GM20431 (cell line): ENCODE data around the gene SYT2.
"Not testable (repeated sequence)": the region's sequence is repeated elsewhere in the genome, so short reads cannot be mapped to it uniquely, and the experiment has no call there.

Experiments used
- in situ Hi-C: fragments of 300-500 bp; cut with MseI, MboI; formaldehyde crosslinking; loops from one replicate; pipeline ENCODE4 v1.15.0; 2020; ENCODE audit warnings: low sequenced_read_pairs; ENCODE audit not compliant: unreplicated experiment

Gene SYT2

DNA sequence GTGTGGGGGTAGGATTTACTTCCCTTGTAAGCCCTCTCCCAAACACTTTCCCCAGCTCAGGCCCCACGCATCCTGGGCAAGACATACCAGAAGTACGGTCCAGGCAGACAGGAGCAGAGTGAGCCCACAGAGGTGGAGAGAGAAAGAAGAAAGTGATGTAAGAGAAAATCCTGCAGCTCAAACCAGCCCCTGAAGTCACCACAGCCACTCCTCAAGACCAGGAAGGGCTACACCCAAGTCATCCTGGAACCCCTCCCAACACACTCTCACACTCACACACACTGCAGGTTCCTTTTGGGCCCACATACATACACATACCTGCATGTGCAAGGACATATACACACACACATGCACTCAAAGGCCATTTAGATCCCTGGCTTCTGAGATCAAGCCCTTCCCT is 106.8 kb downstream of the SYT2 start:
- in situ Hi-C loops: no loop called here

DNA sequence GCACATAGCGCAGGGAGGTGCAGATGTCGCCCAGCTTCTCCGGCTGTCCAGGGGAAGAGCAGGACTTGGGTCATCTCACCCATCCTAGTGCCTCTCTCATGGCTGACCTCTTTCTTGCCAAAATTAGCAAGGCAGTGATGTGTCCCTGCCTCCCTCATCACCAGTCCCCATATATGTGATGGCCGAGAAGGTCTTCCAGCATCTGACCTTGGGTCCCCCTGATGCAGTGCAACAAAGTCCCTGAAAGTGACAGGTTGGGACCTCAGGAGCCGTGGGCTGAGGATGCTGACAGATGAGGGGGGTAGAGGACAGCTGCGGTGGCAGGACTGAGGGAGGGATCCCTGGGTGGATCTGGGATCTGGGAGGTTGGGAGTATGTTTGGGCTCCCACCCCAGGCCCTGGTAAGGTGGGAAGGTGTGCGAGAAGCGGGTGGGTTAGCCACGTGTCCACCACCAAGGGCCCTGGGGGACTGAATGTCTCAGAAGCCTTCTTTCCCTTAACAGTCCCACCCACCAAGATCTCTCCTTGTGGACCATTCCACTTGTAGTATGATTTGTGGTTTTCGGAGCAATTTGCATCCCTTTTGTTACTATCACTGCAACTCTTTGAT is 109.7 kb downstream of the SYT2 start:
- in situ Hi-C loops: no loop called here

DNA sequence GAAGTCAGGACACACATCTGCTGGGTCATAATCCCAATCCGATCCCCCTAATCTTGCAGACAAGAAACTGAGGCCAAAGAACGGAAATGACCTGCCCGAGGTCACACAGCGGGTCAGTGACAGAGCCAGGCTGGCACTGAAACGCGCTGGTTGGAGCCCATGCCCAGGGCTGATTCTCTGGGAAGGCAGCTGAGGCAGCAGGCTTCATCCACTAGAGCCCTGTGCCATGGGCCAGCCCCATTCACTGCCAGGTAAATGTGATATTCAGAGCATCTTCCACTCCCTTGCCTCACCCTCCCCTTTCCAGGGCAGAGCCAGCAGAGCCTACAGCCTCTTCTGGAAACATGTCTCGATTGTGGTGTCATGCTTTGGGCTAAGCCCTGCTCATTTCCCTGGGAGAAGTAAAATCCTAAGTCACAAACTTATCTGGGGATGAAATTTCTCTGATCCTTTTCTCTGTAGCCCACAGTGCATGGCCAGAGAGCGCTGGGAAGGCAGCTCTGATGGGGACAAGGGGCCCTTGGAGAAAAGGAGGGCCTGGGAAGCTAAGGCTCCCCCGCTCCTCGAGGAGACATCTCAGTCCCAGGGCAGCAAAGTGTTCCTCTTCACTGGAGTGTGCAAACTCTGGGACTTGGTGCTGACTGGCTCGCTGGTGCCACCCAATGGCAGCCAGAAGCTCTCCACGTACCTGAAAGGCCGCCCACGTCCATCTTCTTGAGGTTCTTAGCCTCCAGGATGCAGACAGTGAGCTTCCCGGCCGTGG is 110.4 kb downstream of the SYT2 start:
- in situ Hi-C loops: no loop called here

DNA sequence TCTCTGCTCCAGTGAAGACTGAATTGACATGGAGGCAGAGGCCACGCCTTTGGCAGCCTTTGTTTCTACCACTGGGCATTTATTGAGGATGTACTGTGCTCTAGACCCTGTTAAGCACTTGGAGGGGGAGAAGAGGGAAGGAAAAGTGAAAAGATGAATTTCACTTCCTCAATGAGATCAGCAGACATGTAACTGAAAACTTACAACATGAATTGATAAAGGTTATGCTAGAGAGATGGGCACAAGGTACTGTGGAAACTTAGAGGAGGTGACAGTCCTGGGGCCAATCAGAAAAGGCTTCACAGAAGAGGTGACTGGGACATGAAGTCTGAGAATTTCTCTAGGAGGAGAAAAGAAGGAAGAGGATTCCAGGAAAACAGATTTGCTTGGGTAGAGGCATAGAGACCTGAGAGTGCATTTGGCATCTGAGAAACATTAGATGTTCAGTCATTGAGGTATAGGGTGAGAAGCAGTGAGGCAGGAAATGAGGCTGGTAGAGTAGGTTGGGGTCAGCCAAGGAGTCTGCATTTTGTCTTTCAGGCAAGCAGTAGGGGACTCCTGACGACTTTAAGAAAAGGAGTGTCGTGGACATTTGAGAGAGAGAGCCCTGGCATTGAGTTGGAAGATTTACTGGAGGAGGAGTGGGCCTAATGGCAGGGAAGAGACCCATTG is 113.0 kb downstream of the SYT2 start:
- in situ Hi-C loops: no loop called here

DNA sequence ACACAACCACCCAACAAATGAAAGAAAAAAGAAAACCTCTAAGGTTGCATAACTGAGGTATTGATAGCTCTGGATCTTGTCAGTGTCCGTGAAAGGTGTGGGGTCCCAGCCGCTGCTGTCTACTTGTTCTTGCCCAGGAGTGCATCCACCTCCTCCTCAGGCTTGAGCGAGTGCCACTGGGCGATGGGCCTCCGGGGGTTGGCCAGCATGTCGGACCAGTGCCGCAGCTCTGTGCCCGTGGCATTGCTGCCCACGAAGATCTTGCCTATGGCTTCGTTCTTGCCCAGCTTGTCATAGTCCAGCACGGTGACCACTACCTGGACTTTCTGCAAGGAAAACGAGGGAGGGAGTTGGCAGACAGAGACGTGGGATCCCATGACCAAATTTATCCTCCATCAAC is 113.6 kb downstream of the SYT2 start:
- in situ Hi-C loops: no loop called here

DNA sequence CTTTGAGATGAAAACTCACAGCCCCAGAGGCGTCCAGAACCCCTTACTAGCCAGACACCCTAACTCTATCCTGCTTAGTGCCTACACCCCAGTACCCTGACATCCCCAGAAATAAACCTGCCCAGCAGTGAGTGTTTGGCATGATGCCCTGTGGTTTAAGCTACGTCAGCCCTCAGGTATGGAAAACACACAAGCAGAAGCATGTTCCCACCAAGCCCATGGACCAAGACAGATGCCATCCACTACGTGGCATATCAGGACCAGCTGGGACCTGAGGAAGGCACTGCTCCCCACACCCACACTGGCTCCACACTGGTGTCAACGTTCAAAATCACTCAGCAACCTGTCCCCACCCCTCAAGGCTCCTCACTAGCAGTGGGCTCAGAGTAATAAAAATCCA is 116.4 kb downstream of the SYT2 start:
- in situ Hi-C loops: no loop called here

DNA sequence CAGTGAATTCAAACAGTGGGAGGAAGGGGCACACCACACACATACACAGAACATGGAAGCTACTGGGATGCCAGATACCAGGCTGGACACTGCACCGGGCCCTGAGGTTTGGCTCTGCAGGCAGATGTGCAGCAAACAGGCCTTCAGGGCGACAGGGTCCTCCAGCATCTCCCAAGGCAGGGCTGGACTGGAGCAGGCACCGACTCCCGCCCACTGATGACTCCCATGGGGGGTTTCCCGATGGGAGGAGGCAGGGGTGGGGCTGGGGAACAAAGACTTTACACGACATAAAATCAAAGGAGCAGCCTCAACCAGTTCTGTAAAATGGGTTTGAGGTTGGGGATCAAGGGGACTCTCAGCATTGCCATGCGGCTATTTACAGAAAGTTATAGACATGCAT is 118.1 kb downstream of the SYT2 start:
- in situ Hi-C loops: no loop called here

DNA sequence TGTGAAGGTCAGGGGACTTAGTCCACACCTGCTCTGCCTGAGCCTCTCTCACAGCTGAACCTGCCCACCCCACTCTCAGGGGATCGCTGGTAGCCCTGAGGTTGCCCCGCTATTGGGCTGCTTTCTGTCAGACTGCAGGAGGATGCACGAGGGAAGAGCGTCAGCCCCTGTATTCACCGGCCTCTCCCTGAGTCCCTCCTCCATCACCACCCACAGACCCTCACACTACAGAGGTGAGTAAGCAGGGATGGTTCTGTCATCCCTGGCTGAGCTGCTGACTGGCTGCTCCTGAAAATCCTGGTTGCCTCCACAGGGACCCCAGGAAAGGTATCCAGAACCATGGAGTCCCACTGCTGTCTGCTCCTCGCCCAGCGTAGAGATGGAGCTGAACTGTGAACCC is 118.7 kb downstream of the SYT2 start:
- in situ Hi-C loops: no loop called here

DNA sequence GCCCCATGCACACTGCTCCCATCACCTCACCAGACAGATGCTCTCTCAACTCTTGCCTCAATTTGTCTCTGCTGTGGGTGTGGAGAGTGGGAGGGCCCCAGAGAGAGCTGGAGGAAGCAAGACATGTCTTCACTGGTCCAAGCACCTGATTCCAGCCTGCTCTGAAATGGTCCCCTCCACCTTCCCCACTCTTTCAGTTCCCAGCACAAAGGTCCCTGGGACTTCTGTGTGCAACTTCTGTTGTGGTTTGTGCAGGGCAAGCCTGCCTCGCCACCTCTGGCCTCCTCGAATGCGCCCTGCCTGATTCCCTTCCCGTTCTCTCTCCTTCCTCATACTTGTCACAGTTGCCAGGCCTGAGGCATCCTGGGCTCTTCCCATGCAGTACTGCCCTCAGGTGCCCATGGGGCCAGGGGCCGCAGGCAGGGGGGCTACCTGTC is 119.3 kb downstream of the SYT2 start:
- in situ Hi-C loops: no loop called here

DNA sequence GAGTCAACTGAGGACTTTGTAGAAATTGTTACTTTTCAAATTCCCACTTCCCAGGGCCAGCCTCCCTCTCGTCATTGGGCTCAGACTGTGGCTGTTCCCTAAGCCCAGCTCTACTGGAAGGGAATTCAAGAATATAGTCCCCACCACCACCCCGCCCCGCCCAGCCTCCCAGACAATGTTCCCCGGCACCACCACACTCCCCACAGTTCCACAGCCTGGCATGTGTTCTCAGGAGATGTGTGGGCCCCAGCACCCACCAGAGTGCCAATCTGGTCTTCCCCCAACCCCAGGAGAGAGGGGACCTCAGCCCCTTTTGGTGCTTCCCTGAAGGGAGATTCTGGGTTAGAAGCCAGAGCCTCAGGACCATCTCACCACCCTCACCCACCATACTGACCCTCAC is 120.1 kb downstream of the SYT2 start:
- in situ Hi-C loops: no loop called here

DNA sequence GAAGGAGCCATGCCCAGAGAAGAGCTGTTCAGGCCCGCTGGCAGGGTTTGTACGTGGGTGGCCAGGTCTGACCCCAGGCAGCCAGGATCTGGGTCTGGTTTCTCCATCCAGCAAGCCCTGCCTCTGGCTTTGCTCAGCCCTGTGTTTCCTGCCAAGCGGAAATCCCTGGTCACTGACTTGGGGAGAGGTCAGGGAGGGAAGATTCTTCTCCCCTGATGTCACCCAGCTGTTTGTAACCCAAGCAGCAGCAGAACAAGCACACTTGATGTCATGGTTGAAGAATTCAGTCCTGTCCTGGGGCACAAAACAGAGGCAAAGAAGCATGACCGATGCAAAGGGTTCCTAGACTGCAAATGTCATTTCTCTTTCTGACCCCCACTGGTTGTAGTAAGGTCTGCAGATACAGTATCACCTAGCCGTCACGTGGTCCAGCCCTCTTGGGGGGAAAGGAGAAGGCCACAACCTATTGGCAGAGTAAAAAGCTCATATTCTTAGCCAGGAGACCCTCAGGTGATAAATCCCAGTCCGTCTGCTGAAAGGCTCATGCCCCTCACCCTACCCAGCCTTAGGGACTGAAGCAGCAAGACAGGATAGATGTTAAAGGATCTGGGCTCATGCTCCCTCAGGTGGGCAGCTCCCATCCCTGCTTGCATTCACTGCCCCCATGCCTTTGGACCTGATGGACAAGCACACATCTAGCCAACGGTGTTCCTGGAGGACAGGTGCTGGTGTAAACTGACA is 120.9 kb downstream of the SYT2 start:
- in situ Hi-C loops: no loop called here

DNA sequence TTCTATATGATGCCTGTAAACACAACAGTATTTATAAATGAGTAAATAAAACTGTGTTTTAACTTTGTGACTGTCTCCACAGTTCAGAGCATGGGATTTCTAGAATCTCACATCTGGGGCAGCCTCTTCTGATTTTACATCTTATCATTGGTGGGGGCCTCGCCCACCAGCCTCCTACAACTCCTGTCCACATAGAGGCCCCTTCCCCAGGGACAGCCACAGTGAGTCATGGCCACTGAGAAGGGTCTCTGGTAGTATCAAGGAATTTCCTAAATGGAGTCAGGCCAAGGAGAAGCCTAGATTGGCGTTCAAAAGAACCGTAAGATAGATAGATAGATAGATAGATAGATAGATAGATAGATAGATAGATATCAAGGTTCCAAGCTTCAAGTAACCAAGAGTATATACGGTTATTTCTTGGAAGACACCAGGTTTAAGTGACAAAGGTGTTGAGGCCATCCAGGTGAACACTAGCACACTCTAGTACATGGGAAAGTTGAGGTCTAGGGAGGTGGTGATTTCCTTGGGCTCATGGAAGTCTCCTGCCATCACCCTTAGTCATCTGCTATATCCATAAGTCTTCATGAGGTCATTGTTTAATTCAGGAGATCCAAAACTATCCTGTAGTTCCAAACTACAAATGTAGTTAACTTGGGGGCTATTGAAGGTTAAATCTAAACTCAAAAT is 121.6 kb downstream of the SYT2 start:
- in situ Hi-C loops: no loop called here

DNA sequence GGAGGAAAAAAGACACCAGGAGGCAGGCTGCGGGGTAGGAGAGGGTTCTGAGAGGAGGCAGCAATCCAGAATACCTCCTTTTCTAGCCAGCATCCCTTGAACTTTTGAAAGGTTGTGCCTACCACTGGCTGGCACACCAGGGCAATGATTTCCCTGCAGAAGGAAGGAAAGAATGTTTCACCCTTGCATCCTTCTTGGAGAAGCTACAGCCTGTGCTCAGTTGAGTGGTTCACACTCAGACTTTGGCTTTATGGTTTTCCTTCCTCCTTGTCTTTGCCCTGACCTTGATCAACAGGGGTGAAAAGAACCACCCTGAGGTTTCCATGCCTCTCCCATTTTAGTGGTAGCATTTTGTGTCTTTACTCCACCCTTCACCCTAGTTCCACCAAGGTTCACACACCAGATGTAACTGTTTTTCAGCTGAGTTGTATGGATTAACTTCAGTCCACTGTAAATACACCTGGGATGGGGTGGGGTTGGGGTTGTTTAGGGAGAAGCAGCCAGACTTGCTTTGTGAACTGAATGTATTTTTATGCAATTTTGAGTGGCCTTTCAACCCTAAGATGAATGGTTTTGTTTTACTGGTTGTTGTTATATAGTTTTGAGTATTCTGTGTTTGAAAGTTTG is 122.3 kb downstream of the SYT2 start:
- in situ Hi-C loops: no loop called here

DNA sequence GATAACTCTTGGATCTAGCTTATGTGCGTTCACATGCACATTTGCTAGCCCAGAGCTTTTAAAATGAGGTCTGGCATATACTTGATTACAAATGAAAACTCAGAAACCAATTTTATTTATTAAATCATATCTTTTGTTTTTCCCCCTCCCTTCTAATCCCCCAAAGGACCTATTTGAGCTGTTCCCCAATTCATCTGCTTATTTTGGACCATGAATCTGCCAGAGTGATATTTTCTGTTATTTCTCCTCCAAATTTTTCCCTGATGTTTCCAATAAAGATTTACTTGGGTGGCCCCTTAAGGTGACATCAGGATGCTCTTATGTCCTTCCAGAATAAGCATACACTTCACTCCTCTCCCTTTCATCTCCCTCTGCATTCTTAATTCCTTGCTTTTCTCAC is 123.4 kb downstream of the SYT2 start:
- in situ Hi-C loops: no loop called here

DNA sequence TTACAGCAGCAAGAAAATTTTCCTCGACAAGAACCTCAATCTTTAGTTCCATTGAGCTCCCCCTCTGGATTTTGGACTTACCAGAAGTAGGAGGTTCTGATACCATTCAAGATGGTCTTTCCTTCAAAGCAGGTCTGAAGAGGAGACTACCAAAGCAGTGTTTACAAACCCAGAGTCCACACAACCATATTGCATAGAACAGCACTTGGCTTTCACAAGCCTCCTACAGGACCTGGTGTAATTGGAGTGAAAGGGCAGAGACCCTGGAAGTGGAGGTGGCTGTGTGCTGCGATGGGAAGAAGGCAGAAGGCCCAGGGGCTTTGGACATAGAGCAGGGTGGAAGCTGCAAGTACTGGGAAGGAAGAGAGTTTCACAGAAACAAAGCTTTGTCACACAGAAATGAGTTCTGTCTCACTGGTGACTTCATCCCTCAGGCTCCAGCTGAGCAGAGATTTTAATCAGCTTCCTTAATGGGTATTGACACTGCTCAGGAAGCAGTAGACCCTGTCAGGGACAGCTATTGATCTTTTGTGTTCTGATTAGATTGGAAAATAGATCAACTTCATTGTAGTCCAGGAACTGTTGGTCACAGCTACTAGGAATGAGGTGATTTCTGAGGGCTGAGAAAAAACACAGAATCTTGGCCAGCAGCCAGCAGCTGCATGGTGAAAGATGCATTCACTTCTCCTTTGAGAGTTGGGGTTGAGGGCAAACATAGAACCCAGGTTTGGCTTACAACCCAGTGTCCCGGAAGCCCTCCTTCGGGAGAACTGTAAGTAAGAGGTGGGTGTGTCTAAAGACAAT is 124.0 kb downstream of the SYT2 start:
- in situ Hi-C loops: no loop called here

DNA sequence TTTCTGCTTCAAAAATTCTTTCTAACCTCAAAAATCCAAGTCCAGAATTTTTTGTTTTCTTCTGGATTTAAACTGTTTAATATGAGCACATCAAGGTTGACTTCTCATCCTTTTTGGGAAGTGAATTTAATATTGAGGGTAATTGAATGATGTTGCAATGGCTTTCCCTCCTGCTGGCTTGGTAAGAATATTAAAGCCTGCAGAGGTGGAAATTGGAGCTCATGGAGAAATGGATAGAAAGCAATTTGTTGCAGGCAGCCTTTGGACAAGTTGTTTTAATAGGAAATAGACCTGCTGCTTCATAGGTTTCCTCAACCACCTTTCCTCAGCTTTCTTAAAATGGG is 124.7 kb downstream of the SYT2 start:
- in situ Hi-C loops: no loop called here

DNA sequence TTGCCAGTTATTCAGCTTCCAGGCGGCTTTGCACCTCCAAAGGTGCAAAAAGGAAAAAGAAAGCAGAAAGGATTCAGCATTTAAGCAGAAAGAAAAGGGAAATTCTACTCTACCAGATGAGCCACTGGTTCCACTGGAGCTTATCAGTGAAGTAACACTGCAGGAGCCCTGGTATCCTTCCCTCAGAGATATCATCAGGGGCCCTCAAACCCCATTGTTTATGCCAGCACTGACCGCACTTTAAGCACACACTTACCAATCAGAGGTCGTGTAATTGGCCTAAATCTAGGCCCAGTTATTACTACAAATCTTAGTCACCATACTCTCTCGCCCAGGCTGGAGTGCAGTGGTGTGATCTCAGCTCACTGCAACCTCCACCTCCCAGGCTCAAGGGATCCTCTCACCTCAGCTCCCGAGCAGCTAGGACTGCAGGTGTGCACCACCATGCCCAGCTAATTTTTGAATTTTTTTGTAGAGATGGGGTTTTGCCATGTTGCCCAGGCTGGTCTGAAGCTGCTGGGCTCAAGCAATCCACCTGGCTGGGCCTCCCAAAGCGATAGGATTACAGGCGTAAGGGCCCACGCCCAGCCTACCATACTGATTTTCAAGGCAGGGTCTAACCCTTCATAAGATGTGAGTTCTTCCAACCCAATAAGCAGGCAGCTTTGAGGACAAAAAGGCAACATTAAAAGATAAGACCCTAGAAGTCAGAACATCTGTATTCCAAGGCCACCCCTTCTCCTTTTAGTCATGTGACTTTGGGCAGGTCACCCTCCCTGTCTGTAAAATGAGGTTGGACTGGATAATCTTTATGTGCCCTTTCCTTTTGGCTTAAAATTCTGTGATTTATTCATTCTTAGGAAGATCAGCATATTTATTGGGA is 125.3 kb downstream of the SYT2 start:
- in situ Hi-C loops: no loop called here

DNA sequence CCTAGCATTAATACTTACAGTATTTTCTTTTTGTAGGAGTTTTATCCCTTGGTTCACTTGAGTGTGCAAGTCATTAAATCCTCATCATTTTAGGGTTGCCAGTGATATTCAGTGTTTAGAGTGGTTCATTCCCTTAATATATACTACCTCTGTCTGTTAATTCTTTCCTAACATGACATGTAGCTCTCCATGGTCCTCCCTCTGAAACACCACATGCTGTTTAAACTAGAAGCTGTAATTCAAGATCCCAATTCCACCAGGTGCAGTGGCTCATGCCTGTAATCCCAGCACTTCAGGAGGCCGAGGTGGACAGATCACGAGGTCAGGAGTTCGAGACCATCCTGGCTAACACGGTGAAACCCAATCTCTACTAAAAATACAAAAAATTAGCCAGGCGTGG is 127.9 kb downstream of the SYT2 start:
- in situ Hi-C loops: not testable (repeated sequence)
